ENCODE measurements around the gene TMEM108.
A peak's percentile ranks its signal among the peaks of the same experiment; 100 is the strongest.

TMEM108 gene

DNA sequence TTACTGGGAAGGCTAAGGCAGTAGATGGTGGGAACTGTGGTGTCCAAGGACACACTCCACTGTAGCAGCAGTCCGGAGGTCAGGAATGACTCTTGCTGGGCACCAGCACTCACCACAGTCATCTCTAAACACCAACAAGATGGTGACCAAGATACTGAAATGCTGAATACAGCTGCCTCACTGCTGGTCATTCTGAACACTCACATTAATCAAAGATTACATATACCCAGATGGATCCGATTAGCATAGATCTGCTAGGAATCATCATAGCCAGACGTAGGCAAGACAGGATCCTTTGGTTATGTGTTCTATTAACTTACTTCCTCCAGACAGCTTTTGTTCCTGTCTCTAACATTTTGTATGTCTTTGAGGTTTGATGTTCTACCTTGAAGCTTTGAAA is 226.7 kb downstream of the TMEM108 start:
- TF ChIP-seq, protein P1, sequence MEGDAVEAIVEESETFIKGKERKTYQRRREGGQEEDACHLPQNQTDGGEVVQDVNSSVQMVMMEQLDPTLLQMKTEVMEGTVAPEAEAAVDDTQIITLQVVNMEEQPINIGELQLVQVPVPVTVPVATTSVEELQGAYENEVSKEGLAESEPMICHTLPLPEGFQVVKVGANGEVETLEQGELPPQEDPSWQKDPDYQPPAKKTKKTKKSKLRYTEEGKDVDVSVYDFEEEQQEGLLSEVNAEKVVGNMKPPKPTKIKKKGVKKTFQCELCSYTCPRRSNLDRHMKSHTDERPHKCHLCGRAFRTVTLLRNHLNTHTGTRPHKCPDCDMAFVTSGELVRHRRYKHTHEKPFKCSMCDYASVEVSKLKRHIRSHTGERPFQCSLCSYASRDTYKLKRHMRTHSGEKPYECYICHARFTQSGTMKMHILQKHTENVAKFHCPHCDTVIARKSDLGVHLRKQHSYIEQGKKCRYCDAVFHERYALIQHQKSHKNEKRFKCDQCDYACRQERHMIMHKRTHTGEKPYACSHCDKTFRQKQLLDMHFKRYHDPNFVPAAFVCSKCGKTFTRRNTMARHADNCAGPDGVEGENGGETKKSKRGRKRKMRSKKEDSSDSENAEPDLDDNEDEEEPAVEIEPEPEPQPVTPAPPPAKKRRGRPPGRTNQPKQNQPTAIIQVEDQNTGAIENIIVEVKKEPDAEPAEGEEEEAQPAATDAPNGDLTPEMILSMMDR (conservative IDR thresholded peaks at IDR 0.05; ENCODE audit: control insufficient read depth, insufficient read depth, low read depth, low read length) = no peak
- no peak overlapping the region for H3K4me3 ChIP-seq (ENCODE audit: control insufficient read depth, low read depth, low read length)

DNA sequence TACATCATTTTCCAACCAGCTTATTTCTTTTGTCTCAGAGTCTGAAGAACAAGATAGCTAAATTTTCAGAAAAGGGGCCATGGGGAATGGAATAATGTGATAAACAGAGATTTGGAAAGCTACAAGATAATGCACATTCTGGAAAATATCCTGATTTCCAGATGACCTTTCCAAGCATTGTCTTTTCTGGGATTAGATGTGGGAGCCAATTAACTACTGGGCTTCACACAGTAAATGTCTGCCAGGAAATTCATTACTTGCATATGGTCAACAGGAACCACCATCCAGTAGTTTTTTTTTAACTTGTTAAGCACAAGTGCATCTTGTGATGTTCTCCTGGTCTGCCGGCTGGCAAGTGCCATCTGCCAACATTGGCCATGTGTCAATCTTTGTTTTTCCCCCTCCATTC is 230.5 kb downstream of the TMEM108 start:
- TF ChIP-seq, protein P1 (conservative IDR thresholded peaks at IDR 0.05; ENCODE audit: control insufficient read depth, insufficient read depth, low read depth, low read length) = no peak
- DNase-seq (ENCODE audit: low read depth) = no peak

More for the DNA sequence above, 226.7 kb downstream of the TMEM108 start:
- DNase-seq (ENCODE audit: low read depth) = peak; percentile 46

GRCh38 chr3:133269393-133269792 is 231.2 kb downstream of the TMEM108 start:
- no peak overlapping the region for H3K4me3 ChIP-seq (ENCODE audit: control insufficient read depth, low read depth, low read length)
- TF ChIP-seq, protein P1 (conservative IDR thresholded peaks at IDR 0.05; ENCODE audit: control insufficient read depth, insufficient read depth, low read depth, low read length) = no peak
- no peak for DNase-seq (ENCODE audit: low read depth)

More for the DNA sequence above, 230.5 kb downstream of the TMEM108 start:
- H3K4me3 ChIP-seq (ENCODE audit: control insufficient read depth, low read depth, low read length) = no peak overlapping the region

GRCh38 chr3:133270631-133271030 is 232.4 kb downstream of the TMEM108 start:
- TF ChIP-seq, protein P1 (conservative IDR thresholded peaks at IDR 0.05; ENCODE audit: control insufficient read depth, insufficient read depth, low read depth, low read length) = no peak
- no peak for DNase-seq (ENCODE audit: low read depth)
- no peak overlapping the region for H3K4me3 ChIP-seq (ENCODE audit: control insufficient read depth, low read depth, low read length)

DNA sequence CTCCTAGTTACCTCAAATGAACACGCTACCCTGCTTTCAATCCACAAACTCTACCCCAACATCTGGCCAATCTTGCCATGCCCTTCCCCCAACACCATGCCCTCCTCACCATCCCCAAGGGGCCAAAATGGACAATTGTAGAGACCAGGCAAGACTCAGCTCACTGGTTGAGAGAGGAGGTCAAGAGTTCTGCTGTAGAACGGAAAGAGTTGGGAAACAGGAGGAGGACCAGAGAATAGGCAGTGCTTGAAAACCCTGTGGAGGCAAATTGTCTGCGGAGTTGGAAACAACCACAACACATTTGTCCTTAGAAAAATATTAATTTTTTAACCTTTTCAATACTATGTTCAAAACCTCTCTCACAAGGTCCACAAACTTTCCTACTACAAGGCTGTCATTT is 232.9 kb downstream of the TMEM108 start:
- TF ChIP-seq, protein P1 (conservative IDR thresholded peaks at IDR 0.05; ENCODE audit: control insufficient read depth, insufficient read depth, low read depth, low read length) = no peak
- no peak overlapping the region for H3K4me3 ChIP-seq (ENCODE audit: control insufficient read depth, low read depth, low read length)
- DNase-seq (ENCODE audit: low read depth) = no peak

DNA sequence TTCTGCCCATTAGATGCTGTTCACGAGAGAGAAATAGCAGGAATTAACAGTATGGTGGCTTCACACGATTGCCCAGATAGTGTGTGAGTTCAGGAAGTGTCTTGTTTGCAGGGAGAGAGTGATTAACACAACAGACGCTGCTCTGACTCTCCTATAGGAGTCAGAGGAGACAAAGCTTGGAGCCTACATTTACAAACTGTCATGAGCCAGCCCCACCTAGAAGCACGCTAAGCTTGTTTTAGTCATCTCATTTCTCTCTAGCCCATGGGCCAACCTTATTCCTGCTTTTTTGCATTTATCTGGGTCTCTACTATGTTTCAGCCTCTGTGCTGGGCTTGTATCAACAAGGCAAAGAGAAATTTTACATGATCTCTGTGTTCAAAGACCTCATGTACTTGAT is 233.3 kb downstream of the TMEM108 start:
- DNase-seq (ENCODE audit: low read depth) = no peak
- TF ChIP-seq, protein P1 (conservative IDR thresholded peaks at IDR 0.05; ENCODE audit: control insufficient read depth, insufficient read depth, low read depth, low read length) = no peak

GRCh38 chr3:133273346-133273745 is 235.2 kb downstream of the TMEM108 start:
- TF ChIP-seq, protein P1 (conservative IDR thresholded peaks at IDR 0.05; ENCODE audit: control insufficient read depth, insufficient read depth, low read depth, low read length) = no peak
- H3K4me3 ChIP-seq (ENCODE audit: control insufficient read depth, low read depth, low read length) = no peak overlapping the region
- DNase-seq (ENCODE audit: low read depth) = no peak

More for the DNA sequence above, 233.3 kb downstream of the TMEM108 start:
- no peak overlapping the region for H3K4me3 ChIP-seq (ENCODE audit: control insufficient read depth, low read depth, low read length)

All from fibroblast of mammary gland (primary cell).